ENCODE results near the gene CRYBG2.
A peak's percentile ranks its signal among the peaks of the same experiment; 100 is the strongest.

Gene CRYBG2

GRCh38 chr1:26323382-26323781, 30.5 kb downstream of the CRYBG2 start:
- no peak for DNase-seq
- no peaks in the 10 kb centered on the region for H3K9me3 ChIP-seq (ENCODE audit: control insufficient read depth, low read length)
- H3K27me3 ChIP-seq (replicated peaks; ENCODE audit: control insufficient read depth, insufficient read depth, low read length, poor library complexity, severe bottlenecking) = no peaks in the 10 kb centered on the region

GRCh38 chr1:26322042-26322331, 31.9 kb downstream of the CRYBG2 start:
- DNase-seq = no peak
- Histone ChIP-seq H3K27me3 (replicated peaks; ENCODE audit: control insufficient read depth, insufficient read depth, low read length, poor library complexity, severe bottlenecking) (no peaks in the 10 kb centered on the region), H3K4me1 (ENCODE audit: control insufficient read depth, insufficient read depth, low read length, poor library complexity, severe bottlenecking) (peaks cover 32% of the 10 kb centered on the region), H3K36me3 (ENCODE audit: control insufficient read depth, insufficient read depth, low read length) (peaks cover 35% of the 10 kb centered on the region), H3K4me3 (ENCODE audit: insufficient read depth, low read depth, low read length, poor library complexity, severe bottlenecking) (no peak overlapping the region), H3K27ac (ENCODE audit: insufficient read depth, low read length, poor library complexity, severe bottlenecking) (peak overlapping the region; percentile 62), H3K9me3 (ENCODE audit: control insufficient read depth, low read length) (no peaks in the 10 kb centered on the region)

More at GRCh38 chr1:26323382-26323781, 30.5 kb downstream of the CRYBG2 start:
- Histone ChIP-seq H3K27ac (ENCODE audit: insufficient read depth, low read length, poor library complexity, severe bottlenecking) (peak overlapping the region; percentile 33), H3K4me1 (ENCODE audit: control insufficient read depth, insufficient read depth, low read length, poor library complexity, severe bottlenecking) (peaks cover 25% of the 10 kb centered on the region), H3K36me3 (ENCODE audit: control insufficient read depth, insufficient read depth, low read length) (peaks cover 35% of the 10 kb centered on the region), H3K4me3 (ENCODE audit: insufficient read depth, low read depth, low read length, poor library complexity, severe bottlenecking) (no peak overlapping the region)

- DNase-seq = peak; percentile 86 to 90 (median 87)
- H3K4me3 ChIP-seq (ENCODE audit: insufficient read depth, low read depth, low read length, poor library complexity, severe bottlenecking) = peak overlapping the region; percentile 29
- peaks cover 37% of the 10 kb centered on the region for H3K4me1 ChIP-seq (ENCODE audit: control insufficient read depth, insufficient read depth, low read length, poor library complexity, severe bottlenecking)
- H3K27me3 ChIP-seq (replicated peaks; ENCODE audit: control insufficient read depth, insufficient read depth, low read length, poor library complexity, severe bottlenecking) = no peaks in the 10 kb centered on the region
- H3K36me3 ChIP-seq (ENCODE audit: control insufficient read depth, insufficient read depth, low read length) = peaks cover 35% of the 10 kb centered on the region
- H3K27ac ChIP-seq (ENCODE audit: insufficient read depth, low read length, poor library complexity, severe bottlenecking) = peak overlapping the region; percentile 62
- H3K9me3 ChIP-seq (ENCODE audit: control insufficient read depth, low read length) = no peaks in the 10 kb centered on the region
Observed at GRCh38 chr1:26321315-26322041, 32.5 kb downstream of the CRYBG2 start.

GRCh38 chr1:26320896-26321295, 33.0 kb downstream of the CRYBG2 start:
- peak overlapping the region; percentile 62 for H3K27ac ChIP-seq (ENCODE audit: insufficient read depth, low read length, poor library complexity, severe bottlenecking)
- peaks cover 43% of the 10 kb centered on the region for H3K4me1 ChIP-seq (ENCODE audit: control insufficient read depth, insufficient read depth, low read length, poor library complexity, severe bottlenecking)

GRCh38 chr1:26318338-26319064, 35.4 kb downstream of the CRYBG2 start:
- Histone ChIP-seq H3K27me3 (replicated peaks; ENCODE audit: control insufficient read depth, insufficient read depth, low read length, poor library complexity, severe bottlenecking) (no peaks in the 10 kb centered on the region), H3K4me3 (ENCODE audit: insufficient read depth, low read depth, low read length, poor library complexity, severe bottlenecking) (peak overlapping the region; percentile 73), H3K27ac (ENCODE audit: insufficient read depth, low read length, poor library complexity, severe bottlenecking) (peak overlapping the region; percentile 74), H3K36me3 (ENCODE audit: control insufficient read depth, insufficient read depth, low read length) (peaks cover 33% of the 10 kb centered on the region), H3K4me1 (ENCODE audit: control insufficient read depth, insufficient read depth, low read length, poor library complexity, severe bottlenecking) (peaks cover 63% of the 10 kb centered on the region), H3K9me3 (ENCODE audit: control insufficient read depth, low read length) (no peaks in the 10 kb centered on the region)
- no peak for DNase-seq

More at GRCh38 chr1:26320896-26321295, 33.0 kb downstream of the CRYBG2 start:
- Histone ChIP-seq H3K36me3 (ENCODE audit: control insufficient read depth, insufficient read depth, low read length) (peaks cover 35% of the 10 kb centered on the region), H3K27me3 (replicated peaks; ENCODE audit: control insufficient read depth, insufficient read depth, low read length, poor library complexity, severe bottlenecking) (no peaks in the 10 kb centered on the region), H3K4me3 (ENCODE audit: insufficient read depth, low read depth, low read length, poor library complexity, severe bottlenecking) (peak overlapping the region; percentile 29), H3K9me3 (ENCODE audit: control insufficient read depth, low read length) (no peaks in the 10 kb centered on the region)
- DNase-seq = no peak

GRCh38 chr1:26317612-26318337, 36.2 kb downstream of the CRYBG2 start, which contains the start of gene CD52:
Gene CD52, plus strand, starts transcription at chr1:26317958. Its CDS starts 60 bp downstream, at chr1:26318018.
- H3K9me3 ChIP-seq (ENCODE audit: control insufficient read depth, low read length) = no peaks in the 10 kb centered on the region
- peak within 1 kb of the TSS; percentile 74 for H3K27ac ChIP-seq (ENCODE audit: insufficient read depth, low read length, poor library complexity, severe bottlenecking)
- peaks cover 63% of the 10 kb centered on the region for H3K4me1 ChIP-seq (ENCODE audit: control insufficient read depth, insufficient read depth, low read length, poor library complexity, severe bottlenecking)
- H3K36me3 ChIP-seq (ENCODE audit: control insufficient read depth, insufficient read depth, low read length) = peaks cover 27% of the 10 kb centered on the region
- DNase-seq = peak; percentile 38 to 67 (median 61)
- H3K4me3 ChIP-seq (ENCODE audit: insufficient read depth, low read depth, low read length, poor library complexity, severe bottlenecking) = peak within 1 kb of the TSS; percentile 73
- H3K27me3 ChIP-seq (replicated peaks; ENCODE audit: control insufficient read depth, insufficient read depth, low read length, poor library complexity, severe bottlenecking) = no peaks in the 10 kb centered on the region

- Histone ChIP-seq H3K27me3 (replicated peaks; ENCODE audit: control insufficient read depth, insufficient read depth, low read length, poor library complexity, severe bottlenecking) (no peaks in the 10 kb centered on the region), H3K4me3 (ENCODE audit: insufficient read depth, low read depth, low read length, poor library complexity, severe bottlenecking) (peak overlapping the region; percentile 73), H3K4me1 (ENCODE audit: control insufficient read depth, insufficient read depth, low read length, poor library complexity, severe bottlenecking) (peaks cover 59% of the 10 kb centered on the region), H3K9me3 (ENCODE audit: control insufficient read depth, low read length) (no peaks in the 10 kb centered on the region), H3K36me3 (ENCODE audit: control insufficient read depth, insufficient read depth, low read length) (peaks cover 21% of the 10 kb centered on the region), H3K27ac (ENCODE audit: insufficient read depth, low read length, poor library complexity, severe bottlenecking) (peak overlapping the region; percentile 74)
- DNase-seq = no peak
Observed at GRCh38 chr1:26317146-26317545, 36.8 kb downstream of the CRYBG2 start.

- Histone ChIP-seq H3K27ac (ENCODE audit: insufficient read depth, low read length, poor library complexity, severe bottlenecking) (peak overlapping the region; percentile 74), H3K4me1 (ENCODE audit: control insufficient read depth, insufficient read depth, low read length, poor library complexity, severe bottlenecking) (peaks cover 49% of the 10 kb centered on the region), H3K27me3 (replicated peaks; ENCODE audit: control insufficient read depth, insufficient read depth, low read length, poor library complexity, severe bottlenecking) (no peaks in the 10 kb centered on the region), H3K9me3 (ENCODE audit: control insufficient read depth, low read length) (no peaks in the 10 kb centered on the region), H3K36me3 (ENCODE audit: control insufficient read depth, insufficient read depth, low read length) (peaks cover 11% of the 10 kb centered on the region), H3K4me3 (ENCODE audit: insufficient read depth, low read depth, low read length, poor library complexity, severe bottlenecking) (no peak overlapping the region)
- no peak for DNase-seq
Observed at GRCh38 chr1:26315874-26316850, 37.8 kb downstream of the CRYBG2 start.

- no peak for DNase-seq
- H3K4me3 ChIP-seq (ENCODE audit: insufficient read depth, low read depth, low read length, poor library complexity, severe bottlenecking) = no peak overlapping the region
- no peaks in the 10 kb centered on the region for H3K27me3 ChIP-seq (replicated peaks; ENCODE audit: control insufficient read depth, insufficient read depth, low read length, poor library complexity, severe bottlenecking)
- H3K27ac ChIP-seq (ENCODE audit: insufficient read depth, low read length, poor library complexity, severe bottlenecking) = no peak overlapping the region
- H3K36me3 ChIP-seq (ENCODE audit: control insufficient read depth, insufficient read depth, low read length) = no peaks in the 10 kb centered on the region
- H3K4me1 ChIP-seq (ENCODE audit: control insufficient read depth, insufficient read depth, low read length, poor library complexity, severe bottlenecking) = peaks cover 37% of the 10 kb centered on the region
- H3K9me3 ChIP-seq (ENCODE audit: control insufficient read depth, low read length) = no peaks in the 10 kb centered on the region
Observed at GRCh38 chr1:26314501-26314900, 39.4 kb downstream of the CRYBG2 start.

All from effector memory CD4-positive, alpha-beta T cell (primary cell).